HG03521 (cell line): Measurements from ENCODE around the gene PARD6B.
"Not testable (repeated sequence)": the region's sequence is repeated elsewhere in the genome, so short reads cannot be mapped to it uniquely, and the experiment has no call there.

Experiments used
- ATAC-seq: cut with Tn5 transposase; IDR thresholded peaks from one replicate; pipeline ENCODE4 v1.9.1; 2021; ENCODE audit warnings: mild to moderate bottlenecking, moderate library complexity; ENCODE audit not compliant: unreplicated experiment

Gene PARD6B

GRCh38 chr20:50743087-50743486 is 11.7 kb downstream of the PARD6B start:
- ATAC-seq, result no peak

- ATAC-seq, result no peak
These were observed 12.9 kb downstream of the PARD6B start for GRCh38 chr20:50744143-50744792.

- ATAC-seq, result no peak
These were observed 14.3 kb downstream of the PARD6B start for GRCh38 chr20:50745634-50746137.

DNA sequence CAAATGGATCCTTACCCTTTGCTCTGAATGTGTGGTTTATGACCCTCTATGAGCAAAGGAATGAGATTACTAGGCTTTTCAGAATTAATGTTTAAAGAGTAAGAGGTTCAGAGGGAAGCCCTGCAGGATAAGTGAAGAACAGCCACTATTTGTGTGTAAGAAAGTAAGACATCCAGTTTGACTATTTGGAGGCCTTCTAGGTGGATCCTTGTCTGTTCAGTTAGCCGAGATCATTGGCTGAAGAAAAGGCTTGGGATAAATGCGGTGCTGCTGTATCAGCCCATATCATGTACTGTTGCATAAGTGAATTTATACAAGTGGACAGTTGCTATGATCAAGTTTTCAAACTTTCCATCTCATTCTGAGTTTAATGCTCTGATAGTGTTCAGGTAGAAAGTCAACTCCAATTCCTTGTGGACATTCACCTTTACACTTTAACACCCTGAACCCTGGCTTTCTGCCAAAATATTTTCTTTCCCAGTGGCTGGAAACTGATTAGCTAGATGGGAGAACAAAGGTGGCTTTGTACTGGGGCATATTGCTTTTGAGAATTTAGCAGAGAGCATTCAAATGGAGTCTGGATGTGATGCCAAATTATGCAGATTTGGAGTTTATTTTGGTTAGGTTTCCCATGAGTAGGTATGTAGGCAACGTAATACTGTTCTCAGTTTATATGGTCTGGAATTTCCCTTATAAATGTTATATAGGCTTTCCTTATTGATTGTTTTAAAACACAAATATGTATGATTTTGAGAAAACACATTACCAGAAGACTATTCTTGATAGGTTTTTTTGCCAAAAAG is 15.0 kb downstream of the PARD6B start:
- ATAC-seq, result no peak

GRCh38 chr20:50747275-50747674 is 15.9 kb downstream of the PARD6B start:
- ATAC-seq, result no peak

- no peak for ATAC-seq
These were observed 18.8 kb downstream of the PARD6B start for GRCh38 chr20:50750145-50750671.

DNA sequence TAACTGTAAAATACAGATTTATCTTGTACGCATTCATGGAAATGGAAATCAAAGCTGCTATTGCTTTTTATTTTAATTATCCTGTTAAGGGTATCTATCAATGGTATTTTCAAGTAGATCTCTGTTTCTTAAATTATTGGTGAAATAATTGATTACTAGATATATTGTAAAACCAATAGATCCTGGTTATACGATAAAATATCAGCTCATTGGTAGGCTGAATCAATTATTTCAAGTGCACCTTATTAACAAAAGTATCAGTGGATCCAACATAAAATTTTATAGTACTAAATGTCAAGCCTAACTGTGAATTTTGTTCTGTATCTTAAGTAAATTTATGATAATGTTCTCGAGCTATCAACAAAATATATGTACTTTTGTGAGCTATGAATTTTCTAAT is 21.8 kb downstream of the PARD6B start:
- no peak for ATAC-seq

DNA sequence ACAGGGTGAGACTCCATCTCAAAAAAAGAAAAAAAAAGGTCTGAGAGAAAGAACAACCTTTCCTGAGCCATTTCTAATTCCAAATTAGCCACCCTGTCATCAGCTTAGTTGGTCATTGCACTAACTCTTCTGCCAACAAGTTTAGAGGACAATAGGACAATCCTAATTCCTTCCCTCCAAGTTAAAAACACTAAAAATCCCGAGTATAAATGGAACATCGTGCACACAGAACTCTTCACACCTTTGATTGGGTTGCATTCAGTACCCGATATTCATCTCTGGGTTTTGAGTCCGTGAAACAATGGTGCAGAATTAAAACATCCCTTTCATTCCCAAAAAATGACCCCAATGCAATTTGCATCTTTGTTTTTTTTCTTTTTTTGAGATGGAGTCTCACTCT is 23.0 kb downstream of the PARD6B start:
- no peak for ATAC-seq

DNA sequence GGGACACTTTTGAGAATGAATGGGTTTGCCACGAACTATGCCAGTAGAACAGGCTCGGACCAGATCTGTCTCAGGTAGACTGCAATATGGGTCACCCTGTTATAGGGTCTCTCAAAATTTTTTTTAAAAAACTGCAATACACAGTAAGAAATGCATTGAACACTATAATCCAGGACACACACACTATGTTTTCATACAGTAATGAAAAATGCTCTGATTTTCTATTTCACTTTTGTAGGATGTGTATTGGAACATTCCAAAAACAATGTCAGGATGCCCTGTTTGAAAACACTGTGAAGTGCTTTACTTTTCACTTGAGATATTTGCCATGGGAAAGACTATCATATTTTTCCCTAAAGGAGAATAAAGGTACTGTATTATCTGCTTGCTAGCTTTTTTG is 25.1 kb downstream of the PARD6B start:
- no peak for ATAC-seq

GRCh38 chr20:50758469-50758868 is 27.1 kb downstream of the PARD6B start:
- ATAC-seq, result no peak

DNA sequence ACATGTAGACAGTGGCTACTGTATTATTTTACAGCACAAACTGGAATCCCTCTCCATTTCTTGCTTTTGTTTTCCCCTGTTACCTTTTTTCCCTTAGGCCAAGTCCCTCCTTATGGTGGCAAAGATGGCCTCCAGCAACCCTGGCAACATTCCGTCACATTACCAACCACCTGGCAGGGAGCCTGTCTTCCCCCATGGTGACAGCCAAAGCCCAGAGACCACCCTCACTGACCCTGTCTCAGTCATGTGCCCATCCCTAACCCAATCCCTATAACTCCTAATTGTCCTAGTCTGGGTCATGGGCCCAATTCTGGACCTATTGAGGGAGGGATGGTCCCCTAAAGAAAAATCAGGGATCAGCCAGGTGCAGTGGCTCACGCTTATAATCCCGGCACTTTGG is 27.6 kb downstream of the PARD6B start:
- ATAC-seq, result no peak

GRCh38 chr20:50759678-50760077 is 28.3 kb downstream of the PARD6B start:
- no peak for ATAC-seq

DNA sequence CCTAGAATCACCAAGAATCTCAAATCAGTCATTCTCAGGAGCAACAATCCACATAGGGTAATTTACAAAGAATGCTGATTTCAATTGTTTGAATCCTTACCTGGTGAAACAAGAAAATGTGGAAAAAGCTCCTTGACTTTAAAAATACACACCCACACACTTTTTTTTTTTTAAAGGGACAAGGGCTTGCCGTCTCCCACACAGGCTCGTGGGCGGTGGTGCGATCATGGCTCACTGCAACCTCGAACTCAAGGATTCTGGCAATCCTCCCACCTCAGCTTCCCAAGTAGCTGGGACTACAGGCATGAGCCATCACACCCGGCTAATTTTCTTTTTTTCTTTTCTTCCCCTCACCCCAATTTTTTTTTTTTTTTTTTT is 30.7 kb downstream of the PARD6B start:
- no peak for ATAC-seq

GRCh38 chr20:50762435-50763220 is 31.2 kb downstream of the PARD6B start:
- ATAC-seq, result no peak

DNA sequence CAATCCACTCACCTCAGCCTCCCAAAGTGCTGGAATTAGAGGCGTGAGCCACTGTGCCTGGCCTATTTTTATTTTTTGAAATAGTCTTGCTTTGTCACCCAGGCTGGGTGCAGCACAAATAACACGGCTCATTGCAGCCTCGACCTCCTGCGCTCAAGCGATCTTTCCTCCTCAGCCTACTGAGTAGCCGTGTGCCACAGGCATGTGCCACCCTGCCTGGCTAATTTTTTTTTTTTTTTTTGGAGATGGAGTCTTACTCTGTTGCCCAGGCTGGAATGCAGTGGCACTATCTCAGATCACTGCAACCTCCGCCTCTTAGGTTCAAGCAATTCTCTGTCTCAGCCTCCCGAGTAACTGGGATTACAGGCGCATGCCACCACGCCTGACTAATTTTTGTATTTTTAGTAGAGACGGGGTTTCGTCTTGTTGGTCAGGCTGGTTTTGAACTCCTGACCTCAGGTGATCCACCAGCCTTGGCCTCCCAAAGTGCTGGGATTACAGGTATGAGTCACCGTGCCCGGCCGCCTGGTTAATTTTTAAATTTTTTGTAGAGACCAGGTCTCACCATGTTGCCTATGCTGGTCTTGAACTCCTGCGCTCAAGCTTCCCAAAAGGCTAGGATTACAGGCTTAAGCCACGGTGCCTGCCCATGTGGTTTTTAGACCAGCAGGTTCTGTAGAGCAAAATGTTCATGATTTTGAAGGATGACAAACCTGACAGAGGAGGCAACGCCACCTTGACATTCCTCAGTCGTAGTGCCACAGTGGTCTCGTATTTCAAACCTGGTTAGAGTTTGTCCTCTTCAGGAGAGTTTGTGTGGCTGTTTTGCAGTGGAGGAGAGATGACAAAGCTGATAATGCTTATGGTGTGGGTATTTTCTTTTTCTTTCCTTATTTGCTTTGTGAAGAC is 32.4 kb downstream of the PARD6B start:
- not testable (repeated sequence) for ATAC-seq

GRCh38 chr20:50765251-50765650 is 33.9 kb downstream of the PARD6B start:
- not testable (repeated sequence) for ATAC-seq

DNA sequence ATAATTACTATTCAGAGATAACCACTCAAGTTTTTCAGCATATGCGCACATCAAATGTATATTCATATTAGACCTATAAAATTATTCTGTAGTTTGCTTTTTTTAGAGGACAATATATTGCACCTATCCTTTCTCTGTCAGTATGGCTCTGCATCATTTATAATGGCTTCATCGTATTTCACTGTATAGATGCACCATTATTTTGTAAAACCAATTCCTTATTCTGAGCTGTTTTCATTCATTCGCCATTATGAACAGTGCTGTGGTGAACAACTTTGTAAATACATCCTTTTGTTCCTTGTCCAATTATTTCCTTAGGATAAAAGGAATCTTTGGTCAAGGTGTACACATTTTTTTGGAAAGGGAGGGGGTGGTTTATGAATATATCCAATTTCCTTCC is 34.3 kb downstream of the PARD6B start:
- no peak for ATAC-seq

- ATAC-seq, result not testable (repeated sequence)
These were observed 35.8 kb downstream of the PARD6B start for GRCh38 chr20:50766955-50767809.

GRCh38 chr20:50768991-50769390 is 37.6 kb downstream of the PARD6B start:
- not testable (repeated sequence) for ATAC-seq
